GM21737 (cell line): ENCODE data around the gene MCTP1.

Experiments
- ATAC-seq: cut with Tn5 transposase; IDR thresholded peaks from one replicate; pipeline ENCODE4 v1.9.1; 2021; ENCODE audit warnings: mild to moderate bottlenecking, moderate library complexity; ENCODE audit not compliant: unreplicated experiment

The MCTP1 gene

GRCh38 chr5:94779684-94780083 is 505.2 kb downstream of the MCTP1 start:
- no peak for ATAC-seq

- no peak for ATAC-seq
Measured at GRCh38 chr5:94778732-94779131, 506.2 kb downstream of the MCTP1 start.

GRCh38 chr5:94778299-94778698 is 506.6 kb downstream of the MCTP1 start:
- no peak for ATAC-seq

GRCh38 chr5:94777056-94777880 is 507.6 kb downstream of the MCTP1 start:
- no peak for ATAC-seq

GRCh38 chr5:94776167-94776566 is 508.7 kb downstream of the MCTP1 start:
- ATAC-seq: no peak

- ATAC-seq: no peak
Measured at GRCh38 chr5:94775088-94775487, 509.8 kb downstream of the MCTP1 start.

- no peak for ATAC-seq
Measured at GRCh38 chr5:94771742-94772141, 513.2 kb downstream of the MCTP1 start.

GRCh38 chr5:94769996-94770395 is 514.9 kb downstream of the MCTP1 start:
- ATAC-seq: no peak

GRCh38 chr5:94761786-94762185 is 523.1 kb downstream of the MCTP1 start:
- no peak for ATAC-seq

GRCh38 chr5:94761055-94761454 is 523.8 kb downstream of the MCTP1 start:
- ATAC-seq: no peak

- no peak for ATAC-seq
Measured at GRCh38 chr5:94759961-94760360, 524.9 kb downstream of the MCTP1 start.

- ATAC-seq: no peak
Measured at GRCh38 chr5:94759022-94759421, 525.9 kb downstream of the MCTP1 start.

- ATAC-seq: no peak
Measured at GRCh38 chr5:94754824-94755223, 530.1 kb downstream of the MCTP1 start.

- ATAC-seq: no peak
Measured at GRCh38 chr5:94751460-94751859, 533.4 kb downstream of the MCTP1 start.

GRCh38 chr5:94750681-94751080 is 534.2 kb downstream of the MCTP1 start:
- no peak for ATAC-seq

GRCh38 chr5:94749042-94749441 is 535.9 kb downstream of the MCTP1 start:
- no peak for ATAC-seq

- ATAC-seq: no peak
Measured at GRCh38 chr5:94748212-94748611, 536.7 kb downstream of the MCTP1 start.

GRCh38 chr5:94747371-94747770 is 537.5 kb downstream of the MCTP1 start:
- no peak for ATAC-seq

GRCh38 chr5:94746731-94747124 is 538.2 kb downstream of the MCTP1 start:
- peak; percentile 58 for ATAC-seq

GRCh38 chr5:94745786-94746730 is 538.8 kb downstream of the MCTP1 start:
- peak; percentile 78 for ATAC-seq

- ATAC-seq: no peak
Measured at GRCh38 chr5:94744906-94745305, 540.0 kb downstream of the MCTP1 start.

- no peak for ATAC-seq
Measured at GRCh38 chr5:94742852-94743251, 542.0 kb downstream of the MCTP1 start.
